Heart left ventricle (tissue), 13 donors: ENCODE measurements around the gene PRPF6.

ENCODE experiments used
- POLR2A ChIP-seq, 2 donors: fragments of 450-650 bp; IDR thresholded peaks; one replicate each; pipeline ENCODE4 v1.6.1; 2017; ENCODE audit warnings: antibody characterized with exemption in 2 of 2, mild to moderate bottlenecking in 2 of 2, moderate library complexity in 2 of 2
- TF ChIP-seq, protein P1 (sequence below), 12 donors: fragments of 200-600 bp; sonication (generic) in 4 of 12; IDR thresholded peaks; one replicate each; pipeline versions ENCODE4 v1.5.0 to v1.8.0; 2018 to 2022; ENCODE audit warnings: antibody characterized with exemption in 12 of 12, mild to moderate bottlenecking in 5 of 12
- donor health status: ischemic (EF 13 %, LVEDD 7.1; RV severe dilation, severe dysfunction).
- donor health status: DM: no; HTN: yes; CAD: no.
- donor health status: DM: no; HTN: no; CAD: no.
- donor health status: ischemic (EF 25% LVEDD 6.9; RV normal size, moderate dysfunction).
- donor health status: ischemic (EF 25% LVEDD 5.7; RV mildly dilated, moderate dysfunction).
- donor health status: ischemic (EF 35%, LVEDD 5.7; RV mildly dilated, moderate dysfunction).
- donor health status: nonischemic (EF 11% LVEDD 7.7; RV severe dilation, severe dysfunction).
- donor health status: DM: yes; HTN: yes; CAD: no.
- donor health status: PGD.
- donor health status: ischemic (EF 29% LVEDD 5.4; RV normal size, mild dysfunction).
- donor health status: nonischemic (EF 23%, LVEDD 6.1; RV moderate dilation, normal function).

- TF ChIP-seq, protein P1, sequence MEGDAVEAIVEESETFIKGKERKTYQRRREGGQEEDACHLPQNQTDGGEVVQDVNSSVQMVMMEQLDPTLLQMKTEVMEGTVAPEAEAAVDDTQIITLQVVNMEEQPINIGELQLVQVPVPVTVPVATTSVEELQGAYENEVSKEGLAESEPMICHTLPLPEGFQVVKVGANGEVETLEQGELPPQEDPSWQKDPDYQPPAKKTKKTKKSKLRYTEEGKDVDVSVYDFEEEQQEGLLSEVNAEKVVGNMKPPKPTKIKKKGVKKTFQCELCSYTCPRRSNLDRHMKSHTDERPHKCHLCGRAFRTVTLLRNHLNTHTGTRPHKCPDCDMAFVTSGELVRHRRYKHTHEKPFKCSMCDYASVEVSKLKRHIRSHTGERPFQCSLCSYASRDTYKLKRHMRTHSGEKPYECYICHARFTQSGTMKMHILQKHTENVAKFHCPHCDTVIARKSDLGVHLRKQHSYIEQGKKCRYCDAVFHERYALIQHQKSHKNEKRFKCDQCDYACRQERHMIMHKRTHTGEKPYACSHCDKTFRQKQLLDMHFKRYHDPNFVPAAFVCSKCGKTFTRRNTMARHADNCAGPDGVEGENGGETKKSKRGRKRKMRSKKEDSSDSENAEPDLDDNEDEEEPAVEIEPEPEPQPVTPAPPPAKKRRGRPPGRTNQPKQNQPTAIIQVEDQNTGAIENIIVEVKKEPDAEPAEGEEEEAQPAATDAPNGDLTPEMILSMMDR (IDR thresholded peaks at IDR 0.05), result peak in 2 of 12 donors; percentile 13 to 23
- TF ChIP-seq POLR2A (IDR thresholded peaks at IDR 0.05), result no peak
Measured at GRCh38 chr20:64053841-64054661, 73.1 kb downstream of the PRPF6 start.
